Parathyroid adenoma (tissue), 2 donors: ENCODE measurements around the gene AKAP4.

ENCODE experiments used
- H2AFZ ChIP-seq: fragments of 300-600 bp; sonication (generic); one replicate; pipeline ENCODE4 v1.7.0; 2017; ENCODE audit warnings: antibody characterized with exemption, mild to moderate bottlenecking
- H3K27ac ChIP-seq: fragments of 300-600 bp; sonication (generic); one replicate; pipeline ENCODE4 v1.7.0; 2017
- H3K27me3 ChIP-seq: fragments of 300-600 bp; sonication (generic); one replicate; pipeline ENCODE4 v1.7.0; 2017; ENCODE audit warnings: low read length; ENCODE audit not compliant: control insufficient read depth, insufficient read depth
- H3K36me3 ChIP-seq: fragments of 300-600 bp; sonication (generic); one replicate; pipeline ENCODE4 v1.7.0; 2017; ENCODE audit warnings: low read length; ENCODE audit not compliant: control insufficient read depth, insufficient read depth
- H3K4me1 ChIP-seq: fragments of 300-600 bp; sonication (generic); one replicate; pipeline ENCODE4 v1.7.0; 2017; ENCODE audit warnings: control low read depth
- H3K4me2 ChIP-seq: fragments of 300-600 bp; sonication (generic); one replicate; pipeline ENCODE4 v1.7.0; 2017; ENCODE audit warnings: low read length
- H3K4me3 ChIP-seq: fragments of 300-600 bp; sonication (generic); one replicate; pipeline ENCODE4 v1.7.0; 2017; ENCODE audit warnings: low read depth, low read length
- H3K79me2 ChIP-seq: fragments of 300-600 bp; sonication (generic); one replicate; pipeline ENCODE4 v1.7.0; 2017; ENCODE audit warnings: control low read depth
- H3K9ac ChIP-seq: fragments of 300-600 bp; sonication (generic); one replicate; pipeline ENCODE4 v1.7.0; 2017; ENCODE audit warnings: mild to moderate bottlenecking
- H3K9me3 ChIP-seq: fragments of 300-600 bp; sonication (generic); one replicate; pipeline ENCODE4 v1.7.0; 2017; ENCODE audit warnings: low read length; ENCODE audit not compliant: control insufficient read depth
- CTCF ChIP-seq: fragments of 300-600 bp; sonication (generic); IDR thresholded peaks from one replicate; pipeline ENCODE4 v1.7.0; 2017; ENCODE audit warnings: antibody characterized with exemption, mild to moderate bottlenecking
- donor health status: primary hyperparathyroidism.

AKAP4 gene

GRCh38 chrX:50200907-50201306 lies at the start of gene AKAP4:
TSS of gene AKAP4 (minus strand) at chrX:50201007. CDS start at chrX:50200889, 118 bp downstream.
- Histone ChIP-seq H3K4me3 (no peak within 1 kb of the TSS), H3K4me2 (no peak within 1 kb of the TSS), H3K27me3 (no peaks in the 10 kb centered on the region), H3K27ac (no peak within 1 kb of the TSS), H3K9ac (no peak within 1 kb of the TSS), H3K4me1 (no peaks in the 10 kb centered on the region), H3K9me3 (no peaks in the 10 kb centered on the region), H2AFZ (no peak within 1 kb of the TSS), H3K36me3 (no peaks in the 10 kb centered on the region), H3K79me2 (no peaks in the 10 kb centered on the region)
- TF ChIP-seq CTCF, result no peak

GRCh38 chrX:50211510-50211909 lies 10.7 kb upstream of the AKAP4 start:
- Histone ChIP-seq H3K36me3 (no peaks in the 10 kb centered on the region), H3K4me2 (no peak overlapping the region), H3K9ac (no peak overlapping the region), H3K9me3 (no peaks in the 10 kb centered on the region), H3K4me3 (no peak overlapping the region), H3K27me3 (no peaks in the 10 kb centered on the region), H3K79me2 (no peaks in the 10 kb centered on the region), H3K27ac (no peak overlapping the region), H2AFZ (no peak overlapping the region), H3K4me1 (no peaks in the 10 kb centered on the region)
- TF ChIP-seq CTCF, result no peak

GRCh38 chrX:50206753-50207152 lies 5.9 kb upstream of the AKAP4 start:
- H3K27ac ChIP-seq, result no peak overlapping the region
- no peaks in the 10 kb centered on the region for H3K36me3 ChIP-seq
- no peaks in the 10 kb centered on the region for H3K4me1 ChIP-seq
- no peaks in the 10 kb centered on the region for H3K27me3 ChIP-seq
- H3K9me3 ChIP-seq, result no peaks in the 10 kb centered on the region
- TF ChIP-seq CTCF, result no peak
- H3K79me2 ChIP-seq, result no peaks in the 10 kb centered on the region
- no peak overlapping the region for H3K4me2 ChIP-seq
- no peak overlapping the region for H3K4me3 ChIP-seq
- H2AFZ ChIP-seq, result no peak overlapping the region
- H3K9ac ChIP-seq, result no peak overlapping the region

- peak; percentile 71 for TF ChIP-seq CTCF
- no peak within 1 kb of the TSS for H3K9ac ChIP-seq
- H3K36me3 ChIP-seq, result no peaks in the 10 kb centered on the region
- peak within 1 kb of the TSS; percentile 83 for H2AFZ ChIP-seq
- H3K4me3 ChIP-seq, result peak within 1 kb of the TSS; percentile 12
- no peaks in the 10 kb centered on the region for H3K9me3 ChIP-seq
- peak within 1 kb of the TSS; percentile 15 for H3K27ac ChIP-seq
- no peaks in the 10 kb centered on the region for H3K27me3 ChIP-seq
- no peaks in the 10 kb centered on the region for H3K79me2 ChIP-seq
- peak within 1 kb of the TSS; percentile 63 for H3K4me2 ChIP-seq
- H3K4me1 ChIP-seq, result no peaks in the 10 kb centered on the region
These were observed 3.6 kb upstream of the AKAP4 start, which contains the start of gene CCNB3 for GRCh38 chrX:50204364-50204899. TSS of gene CCNB3 (plus strand) at chrX:50204765. CDS start at chrX:50285164, 80,399 bp downstream.

- Histone ChIP-seq H3K27me3 (no peaks in the 10 kb centered on the region), H3K4me2 (no peak overlapping the region), H2AFZ (peak overlapping the region; percentile 38), H3K79me2 (no peaks in the 10 kb centered on the region), H3K36me3 (no peaks in the 10 kb centered on the region), H3K4me3 (no peak overlapping the region), H3K9me3 (no peaks in the 10 kb centered on the region), H3K27ac (no peak overlapping the region), H3K4me1 (no peaks in the 10 kb centered on the region), H3K9ac (no peak overlapping the region)
- no peak for TF ChIP-seq CTCF
These were observed 1.7 kb upstream of the AKAP4 start for GRCh38 chrX:50202539-50202938.
